Fibroblast of pulmonary artery (primary cell): ENCODE measurements around the gene SLC2A2.
A peak's percentile ranks its signal among the peaks of the same experiment; 100 is the strongest.
"Not testable (repeated sequence)": the region's sequence is repeated elsewhere in the genome, so short reads cannot be mapped to it uniquely, and the experiment has no call there.

Source experiments
- DNase-seq: peaks from one replicate; pipeline ENCODE4 v3.0.0-alpha.2; 2010; ENCODE audit warnings: low read depth
- H3K4me3 ChIP-seq: replicated peaks from 2 replicates; pipeline ENCODE4 v1.5.1; 2011; ENCODE audit warnings: low read depth, mild to moderate bottlenecking, control low read depth, low read length, moderate library complexity
- CTCF ChIP-seq: IDR thresholded peaks from 2 replicates; pipeline ENCODE4 v1.5.1; 2011; ENCODE audit warnings: mild to moderate bottlenecking, control low read depth, low read length, inconsistent platforms; ENCODE audit errors: missing control alignments

The SLC2A2 gene

GRCh38 chr3:170977949-170978745, 48.4 kb downstream of the SLC2A2 start:
- H3K4me3 ChIP-seq: no peak overlapping the region
- DNase-seq: peak; percentile 43
- TF ChIP-seq CTCF: no peak

- no peak overlapping the region for H3K4me3 ChIP-seq
- DNase-seq: no peak
- no peak for TF ChIP-seq CTCF
These were observed 50.4 kb downstream of the SLC2A2 start for GRCh38 chr3:170976190-170976519.

- no peak for TF ChIP-seq CTCF
- no peak overlapping the region for H3K4me3 ChIP-seq
- DNase-seq: no peak
These were observed 51.0 kb downstream of the SLC2A2 start for GRCh38 chr3:170975283-170976189.

GRCh38 chr3:170974872-170975271, 51.6 kb downstream of the SLC2A2 start:
- DNase-seq: no peak
- no peak overlapping the region for H3K4me3 ChIP-seq
- no peak for TF ChIP-seq CTCF

- DNase-seq, H3K4me3 ChIP-seq: not testable (repeated sequence)
These were observed 53.6 kb downstream of the SLC2A2 start for GRCh38 chr3:170972917-170973316.

GRCh38 chr3:170967126-170967525, 59.4 kb downstream of the SLC2A2 start:
- H3K4me3 ChIP-seq: no peak overlapping the region
- DNase-seq: no peak
- TF ChIP-seq CTCF: no peak

- no peak overlapping the region for H3K4me3 ChIP-seq
- TF ChIP-seq CTCF: no peak
- DNase-seq: no peak
These were observed 60.0 kb downstream of the SLC2A2 start for GRCh38 chr3:170966495-170966894.
